H1 (cell line): ENCODE data around the gene HORMAD2. TPM values are rescaled to one million over a fixed set of nuclear protein-coding genes. Genes with fewer than 3 reads are reported as not detected.

Experiments used
- CTCF ChIA-PET: fragments of 300-600 bp; sonication (Branson Sonifier 250); formaldehyde crosslinking; loops from one replicate; lab custom pipeline; 2021; ENCODE audit not compliant: partially characterized antibody; lab: Charles Lee
- POLR2A ChIA-PET: fragments of 300-600 bp; sonication (Branson Sonifier 250); formaldehyde crosslinking; loops from one replicate; lab custom pipeline; 2021; ENCODE audit warnings: inconsistent platforms; ENCODE audit not compliant: partially characterized antibody; lab: Charles Lee
- DNase-seq, 2 experiments: peaks; one replicate each; pipeline versions ENCODE4 v3.0.0 to v3.0.0-alpha.2; 2010 to 2022; ENCODE audit warnings: low spot score in 2 of 2, low read depth in 1 of 2, mixed read lengths in 1 of 2
- FAIRE-seq: peaks from 2 replicates; lab custom pipeline; 2011; peaks lifted over from hg19 to GRCh38; lab: Jason Lieb, UNC
- H2AFZ ChIP-seq: 2 replicates; pipeline ENCODE4 v1.8.1; 2012; ENCODE audit warnings: low read length, inconsistent platforms
- H2AK5ac ChIP-seq: 2 replicates; pipeline ENCODE4 v1.6.1; 2013; ENCODE audit warnings: low read depth, low read length
- H2BK120ac ChIP-seq: replicated peaks from 2 replicates; pipeline ENCODE3; 2013; ENCODE audit warnings: low read depth, low read length, inconsistent platforms
- H2BK12ac ChIP-seq: 2 replicates; pipeline ENCODE4 v1.6.1; 2013; ENCODE audit warnings: low read depth, low read length
- H2BK15ac ChIP-seq: 2 replicates; pipeline ENCODE4 v1.6.1; 2013; ENCODE audit warnings: low read length
- H2BK20ac ChIP-seq: 2 replicates; pipeline ENCODE4 v1.6.1; 2013; ENCODE audit warnings: low read length
- H2BK5ac ChIP-seq: 2 replicates; pipeline ENCODE4 v1.6.1; 2013; ENCODE audit warnings: low read depth, low read length
- H3K14ac ChIP-seq: 2 replicates; pipeline ENCODE4 v1.6.1; 2013; ENCODE audit warnings: inconsistent platforms; ENCODE audit not compliant: insufficient read length
- H3K18ac ChIP-seq: 2 replicates; pipeline ENCODE4 v1.6.1; 2013; ENCODE audit warnings: low read length; ENCODE audit errors: extremely low read depth
- H3K23ac ChIP-seq: 2 replicates; pipeline ENCODE4 v1.6.1; 2013; ENCODE audit warnings: inconsistent platforms; ENCODE audit not compliant: insufficient read length
- H3K23me2 ChIP-seq: 2 replicates; pipeline ENCODE4 v1.6.1; 2013; ENCODE audit warnings: low read depth, low read length
- H3K27ac ChIP-seq: 2 replicates; pipeline ENCODE4 v1.6.1; 2011; ENCODE audit warnings: low read depth, low read length, inconsistent platforms
- H3K27me3 ChIP-seq, 4 experiments: replicated peaks in 1 of 4; 1 replicate in 1 of 4; 2 replicates in 3 of 4; pipeline versions ENCODE4 v1.6.1 to v1.8.1; 2011 to 2013; ENCODE audit warnings: low read length in 3 of 4, mild to moderate bottlenecking in 3 of 4, inconsistent platforms in 2 of 4, mixed read lengths in 2 of 4, moderate library complexity in 1 of 4; ENCODE audit not compliant: control insufficient read depth in 3 of 4, insufficient read depth in 3 of 4; ENCODE audit errors: extremely low read depth in 1 of 4
- H3K36me3 ChIP-seq, 4 experiments: 2 replicates each; pipeline versions ENCODE4 v1.6.1 to v1.8.1; 2011 to 2013; ENCODE audit warnings: mild to moderate bottlenecking in 4 of 4, low read length in 3 of 4, moderate library complexity in 2 of 4, control low read depth in 1 of 4, inconsistent platforms in 1 of 4; ENCODE audit not compliant: insufficient read depth in 4 of 4, control insufficient read depth in 2 of 4
- H3K4ac ChIP-seq: replicated peaks from 2 replicates; pipeline ENCODE3; 2013; ENCODE audit warnings: low read length, low read depth, mixed read lengths, inconsistent platforms; ENCODE audit not compliant: insufficient read length
- H3K4me1 ChIP-seq, 4 experiments: replicated peaks in 1 of 4; 1 replicate in 1 of 4; 2 replicates in 3 of 4; pipeline versions ENCODE4 v1.6.1 to v1.8.1; 2011 to 2013; ENCODE audit warnings: low read length in 3 of 4, inconsistent platforms in 2 of 4, mixed read lengths in 1 of 4; ENCODE audit not compliant: insufficient read depth in 4 of 4, control insufficient read depth in 3 of 4
- H3K4me2 ChIP-seq, 2 experiments: 2 replicates each; pipeline versions ENCODE4 v1.6.1 to v1.8.1; 2011 to 2013; ENCODE audit warnings: low read depth in 2 of 2, low read length in 2 of 2, control low read depth in 1 of 2, inconsistent platforms in 1 of 2, mild to moderate bottlenecking in 1 of 2; ENCODE audit not compliant: insufficient read depth in 1 of 2
- H3K4me3 ChIP-seq, 4 experiments: fragments of 200-600, 300-600 bp in 1 of 4; sonication (generic), shearing (Covaris generic), sonication (Bioruptor Twin) in 1 of 4; 2 replicates each; pipeline versions ENCODE4 v1.5.1 to v1.8.1; 2011 to 2016; ENCODE audit warnings: low read length in 4 of 4, low read depth in 3 of 4, control low read depth in 2 of 4, inconsistent platforms in 2 of 4, mild to moderate bottlenecking in 2 of 4, mixed read lengths in 1 of 4, moderate library complexity in 1 of 4; ENCODE audit not compliant: insufficient read depth in 2 of 4; ENCODE audit errors: extremely low read depth in 1 of 4
- H3K56ac ChIP-seq: replicated peaks from 2 replicates; pipeline ENCODE3; 2013; ENCODE audit warnings: low read depth, mild to moderate bottlenecking, mixed read lengths, low read length, inconsistent platforms; ENCODE audit not compliant: insufficient read length
- H3K79me1 ChIP-seq: 2 replicates; pipeline ENCODE4 v1.6.1; 2013; ENCODE audit warnings: low read depth, low read length, control low read depth
- H3K79me2 ChIP-seq, 2 experiments: 2 replicates each; pipeline versions ENCODE4 v1.6.1 to v1.8.1; 2012 to 2013; ENCODE audit warnings: low read length in 2 of 2, mild to moderate bottlenecking in 2 of 2, inconsistent platforms in 1 of 2; ENCODE audit not compliant: insufficient read depth in 2 of 2, control insufficient read depth in 1 of 2
- H3K9ac ChIP-seq, 4 experiments: replicated peaks in 1 of 4; 1 replicate in 1 of 4; 2 replicates in 3 of 4; pipeline versions ENCODE4 v1.6.1 to v1.8.1; 2011 to 2013; ENCODE audit warnings: low read depth in 3 of 4, low read length in 3 of 4, control low read depth in 2 of 4, mild to moderate bottlenecking in 2 of 4, moderate library complexity in 2 of 4, inconsistent platforms in 1 of 4; ENCODE audit errors: extremely low read depth in 1 of 4
- H3K9me3 ChIP-seq, 2 experiments: 2 replicates each; pipeline versions ENCODE4 v1.6.1 to v1.8.1; 2012 to 2013; ENCODE audit warnings: mild to moderate bottlenecking in 2 of 2, moderate library complexity in 2 of 2, control low read depth in 1 of 2, inconsistent platforms in 1 of 2, low read depth in 1 of 2, low read length in 1 of 2, mixed read lengths in 1 of 2; ENCODE audit not compliant: insufficient read depth in 2 of 2
- H4K20me1 ChIP-seq, 2 experiments: replicated peaks in 1 of 2; 2 replicates each; pipeline versions ENCODE3 to v1.8.1; 2011 to 2013; ENCODE audit warnings: inconsistent platforms in 2 of 2, low read length in 2 of 2, mild to moderate bottlenecking in 1 of 2; ENCODE audit not compliant: insufficient read depth in 2 of 2, control insufficient read depth in 1 of 2
- H4K5ac ChIP-seq: 2 replicates; pipeline ENCODE4 v1.6.1; 2013; ENCODE audit warnings: low read length, low read depth, mixed read lengths, inconsistent platforms; ENCODE audit not compliant: insufficient read length
- H4K8ac ChIP-seq: 2 replicates; pipeline ENCODE4 v1.8.0; 2013; ENCODE audit warnings: mild to moderate bottlenecking, moderate library complexity, low read length, inconsistent platforms; ENCODE audit not compliant: insufficient read depth; ENCODE audit errors: extremely low read depth
- H4K91ac ChIP-seq: replicated peaks from 2 replicates; pipeline ENCODE3; 2013; ENCODE audit warnings: low read length, mixed read lengths, inconsistent platforms; ENCODE audit not compliant: insufficient read length
- BCL11A ChIP-seq, 2 experiments: IDR thresholded peaks; one replicate each; pipeline ENCODE4 v1.6.1; 2011; ENCODE audit warnings: low read depth in 2 of 2, low read length in 2 of 2, mild to moderate bottlenecking in 2 of 2
- CBX8 ChIP-seq: fragments of 300-800, 300-1000 bp; sonication (generic); IDR thresholded peaks from 2 replicates; pipeline ENCODE4 v1.7.1; 2016; ENCODE audit warnings: low read depth, low read length, borderline replicate concordance
- EZH2 ChIP-seq: fragments of 200-600 bp; sonication (generic); IDR thresholded peaks from 2 replicates; pipeline ENCODE4 v1.7.1; 2012; ENCODE audit warnings: low read depth, mild to moderate bottlenecking, moderate library complexity, low read length, inconsistent platforms; ENCODE audit not compliant: severe bottlenecking
- JUND ChIP-seq: IDR thresholded peaks from 2 replicates; pipeline ENCODE4 v1.6.1; 2011; ENCODE audit warnings: mild to moderate bottlenecking, improper control_type of control experiment, low read length
- POLR2A ChIP-seq, 2 experiments: IDR thresholded peaks; 1 replicate in 1 of 2; 2 replicates in 1 of 2; pipeline ENCODE4 v1.6.1; 2011; ENCODE audit warnings: low read depth in 2 of 2, low read length in 2 of 2, mild to moderate bottlenecking in 2 of 2; ENCODE audit errors: control extremely low read depth in 1 of 2
- POLR2AphosphoS5 ChIP-seq: IDR thresholded peaks from 2 replicates; pipeline ENCODE4 v1.6.1; 2011; ENCODE audit warnings: low read depth, low read length
- ZNF274 ChIP-seq: IDR thresholded peaks from 2 replicates; pipeline ENCODE4 v1.7.0; 2012; ENCODE audit warnings: low read length, borderline replicate concordance; ENCODE audit errors: extremely low read depth
- WGBS, 2 experiments: shearing (Covaris generic) in 1 of 2; methylation state at CpG; one replicate each; pipeline versions ENCODE4 v1.1.6 to v1.1.7; 2013 to 2015; ENCODE audit warnings: low lambda C conversion rate in 2 of 2, mixed read lengths in 2 of 2, inconsistent platforms in 1 of 2, low coverage in 1 of 2, missing lambda C conversion rate in 1 of 2; ENCODE audit not compliant: insufficient replicate concordance in 2 of 2, insufficient coverage in 1 of 2, insufficient read length in 1 of 2; ENCODE audit errors: extremely low coverage in 1 of 2, missing lambda C conversion rate in 1 of 2; 5-methylcytosine and 5-hydroxymethylcytosine counted together
- polyA plus RNA-seq, 7 experiments: library from polyadenylated mRNA; depleted of rRNA in 3 of 7; stranded (reverse) in 5 of 7; unstranded in 2 of 7; fragments of >200 nt in 5 of 7; fragments of 200-250 nt in 2 of 7; gene quantifications; 1 replicate in 5 of 7; 2 replicates in 1 of 7; 4 replicates in 1 of 7; pipeline versions ENCODE4 v1.2.1 to v1.2.3, GENCODE V29; 2011 to 2013; ENCODE audit warnings: missing spikeins in 2 of 7, mixed read lengths in 2 of 7
- total RNA-seq: library from RNA; stranded (reverse); fragmentation: NEBNext Ultra II Directional; extraction: Animal tissue kit (Norgen Biotek cat#: 25700); gene quantifications from 2 replicates; pipeline ENCODE4 v1.2.1, GENCODE V29; 2021
- TF ChIP-seq, protein P1 (sequence below): IDR thresholded peaks from 2 replicates; pipeline ENCODE4 v1.6.1; 2011; ENCODE audit warnings: low read depth, mild to moderate bottlenecking, low read length; ENCODE audit not compliant: insufficient read depth

HORMAD2 gene
- total and polyA plus RNA-seq, 2 of the 8 experiments (the other 6 are each of a cell fraction or from before 2014, with no cell fraction given), result 0.03 TPM; not detected in 1

- no peak overlapping the region for H4K8ac ChIP-seq
- H3K14ac ChIP-seq, result no peak overlapping the region
- H2BK5ac ChIP-seq, result no peak overlapping the region
- peak overlapping the region in 1 of 4 experiments; percentile 13; a peak in 1 of 7 replicates for H3K9ac ChIP-seq
- H3K56ac ChIP-seq, result no peak overlapping the region
- H2BK15ac ChIP-seq, result no peak overlapping the region
- no peak overlapping the region for H3K23ac ChIP-seq
- no peaks in the 10 kb centered on the region for H3K23me2 ChIP-seq
- no peak overlapping the region for H3K27ac ChIP-seq
- H2BK12ac ChIP-seq, result no peak overlapping the region
- H3K4me3 ChIP-seq, result peak overlapping the region in 1 of 4 experiments; percentile 7; a peak in 1 of 8 replicates
- H4K91ac ChIP-seq, result no peak overlapping the region
- H3K18ac ChIP-seq, result no peak overlapping the region; the same call in 1 of the 2 replicates
- no peaks in the 10 kb centered on the region for H4K20me1 ChIP-seq
- H2AFZ ChIP-seq, result no peak overlapping the region
- ChIA-PET POLR2A (interaction anchor here (0.6 to 1.0 kb wide), 2 partner anchors 333 to 443 kb away, joined by 3 to 5 read pairs; no protein-coding TSS in a partner anchor), CTCF (interaction anchor here (0.6 to 1.1 kb wide), 5 partner anchors 310 to 511 kb away, joined by 3 to 4 read pairs (median 3); no protein-coding TSS in a partner anchor)
- FAIRE-seq (no peak), DNase-seq (no peak)
- H3K4me2 ChIP-seq, result peak overlapping the region in 1 of 2 experiments; percentile 34; a peak in 2 of 4 replicates
- H3K79me2 ChIP-seq, result no peaks in the 10 kb centered on the region
- H2BK20ac ChIP-seq, result no peak overlapping the region
- H3K4me1 ChIP-seq, result peaks cover 0 to 5% (median 1%) of the 10 kb centered on the region in 4 experiments; a peak in 3 of 7 replicates
- no peaks in the 10 kb centered on the region for H3K9me3 ChIP-seq
- H2AK5ac ChIP-seq, result no peak overlapping the region
- H4K5ac ChIP-seq, result no peak overlapping the region
- no peak overlapping the region for H3K4ac ChIP-seq
- no peaks in the 10 kb centered on the region for H3K36me3 ChIP-seq
- peaks cover 0 to 5% (median 2%) of the 10 kb centered on the region in 4 experiments; a peak in 2 of 7 replicates for H3K27me3 ChIP-seq
- no peaks in the 10 kb centered on the region for H3K79me1 ChIP-seq
- no peak overlapping the region for H2BK120ac ChIP-seq
- 80% methylated on average over 9 of the region's 10 CpGs; no CpG with 5 or more reads in 1 of the 2 experiments for WGBS, 2 experiments
- TF ChIP-seq ZNF274 (no peak), CBX8 (no peak), JUND (no peak), POLR2AphosphoS5 (no peak), POLR2A (IDR thresholded peaks at IDR 0.05; ENCODE audit: control extremely low read depth in 1 of 2, low read depth in 2 of 2, low read length in 2 of 2) (no peak), BCL11A (IDR thresholded peaks at IDR 0.05; ENCODE audit: low read depth in 2 of 2, low read length in 2 of 2) (no peak), EZH2 (no peak)
- TF ChIP-seq, protein P1, sequence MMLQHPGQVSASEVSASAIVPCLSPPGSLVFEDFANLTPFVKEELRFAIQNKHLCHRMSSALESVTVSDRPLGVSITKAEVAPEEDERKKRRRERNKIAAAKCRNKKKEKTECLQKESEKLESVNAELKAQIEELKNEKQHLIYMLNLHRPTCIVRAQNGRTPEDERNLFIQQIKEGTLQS, result no peak
Measured at GRCh38 chr22:30078320-30079311, 1.6 kb upstream of the HORMAD2 start.
